Pancreas (tissue), 10 donors: ENCODE results near the gene UBASH3B. TPM values are rescaled to one million over a fixed set of nuclear protein-coding genes. Genes with fewer than 3 reads are reported as not detected.

Experiments
- ATAC-seq, 4 donors: fragments of 200-7000 bp; cut with Tn5 transposase; one replicate each; pipeline versions ENCODE4 v1.8.0 to v1.9.1; 2020; ENCODE audit warnings: mild to moderate bottlenecking in 4 of 4, moderate library complexity in 4 of 4
- DNase-seq, 6 donors: peaks; one replicate each; pipeline ENCODE4 v3.0.0-alpha.2; 2020
- FAIRE-seq: peaks from 2 replicates; lab custom pipeline; 2012; peaks lifted over from hg19 to GRCh38; lab: Jason Lieb, UNC
- H3K27ac ChIP-seq, 4 donors: fragments of 200-600 bp; sonication (generic); 1 replicate in 3 of 4; 2 replicates in 1 of 4; pipeline versions ENCODE4 v1.5.0 to v1.8.0; 2020
- H3K27me3 ChIP-seq, 4 donors: fragments of 200-600 bp; one replicate each; pipeline ENCODE4 v1.8.0; 2021
- H3K36me3 ChIP-seq, 3 donors: fragments of 200-600 bp; sonication (generic) in 1 of 3; one replicate each; pipeline versions ENCODE4 v1.5.0 to v1.8.0; 2020 to 2021
- H3K4me1 ChIP-seq, 3 donors: fragments of 200-600 bp; one replicate each; pipeline ENCODE4 v1.8.0; 2021
- H3K4me3 ChIP-seq, 4 donors: fragments of 200-600 bp; sonication (generic) in 2 of 4; one replicate each; pipeline versions ENCODE4 v1.5.0 to v1.8.0; 2020 to 2021
- H3K9me3 ChIP-seq, 4 donors: fragments of 200-600 bp; one replicate each; pipeline ENCODE4 v1.8.0; 2021
- WGBS, 2 donors: extraction: QIAGEN DNeasy Blood & Tissue Kit; methylation state at CpG; one replicate each; pipeline ENCODE4 v1.1.7; 2013; 5-methylcytosine and 5-hydroxymethylcytosine counted together
- intact Hi-C, 3 donors: fragments of 100-400 bp; cut with DNase I; formaldehyde crosslinking; loops; one replicate each; pipeline versions ENCODE4 v1.11.1 to v1.14.2; 2022
- polyA plus RNA-seq, 2 donors: library from polyadenylated mRNA; stranded (reverse); fragments of 200-250 nt; gene quantifications; one replicate each; pipeline ENCODE4 v1.2.3, GENCODE V29; 2013
- total RNA-seq, 6 donors: library from RNA; stranded (reverse); fragmentation: NEBNext Ultra II Directional in 4 of 6; extraction: Animal tissue kit (Norgen Biotek cat#: 25700) in 4 of 6; gene quantifications; one replicate each; pipeline versions ENCODE4 v1.2.1 to v1.2.4, GENCODE V29; 2021 to 2023
- TF ChIP-seq, protein P1 (sequence below), 4 donors: fragments of 200-600 bp; sonication (generic) in 3 of 4; IDR thresholded peaks; one replicate each; pipeline versions ENCODE4 v1.5.0 to v1.8.0; 2021; ENCODE audit warnings: antibody characterized with exemption in 4 of 4
- donor health status: healthy with polysubstance abuse.
- donor health status: DM: no; HTN: no; CAD: no; lungs with moderate emphysema.
- donor health status: DM: no; HTN: no; CAD: no.
- donor health status: control.
- donor health status: control.
- donor health status: Bipolar disorder and iron deficiency.
- donor health status: DM: yes; HTN: yes; CAD: no.
- donor health status: DM: no; HTN: no; CAD: no.
- donor health status: DM: no; HTN: no; CAD: no.
- donor health status: DM: yes; HTN: yes; CAD: no.

The UBASH3B gene
- total and polyA plus RNA-seq, 8 donors: 0.56 to 5.8 (median 1.8) TPM

- TF ChIP-seq, protein P1, sequence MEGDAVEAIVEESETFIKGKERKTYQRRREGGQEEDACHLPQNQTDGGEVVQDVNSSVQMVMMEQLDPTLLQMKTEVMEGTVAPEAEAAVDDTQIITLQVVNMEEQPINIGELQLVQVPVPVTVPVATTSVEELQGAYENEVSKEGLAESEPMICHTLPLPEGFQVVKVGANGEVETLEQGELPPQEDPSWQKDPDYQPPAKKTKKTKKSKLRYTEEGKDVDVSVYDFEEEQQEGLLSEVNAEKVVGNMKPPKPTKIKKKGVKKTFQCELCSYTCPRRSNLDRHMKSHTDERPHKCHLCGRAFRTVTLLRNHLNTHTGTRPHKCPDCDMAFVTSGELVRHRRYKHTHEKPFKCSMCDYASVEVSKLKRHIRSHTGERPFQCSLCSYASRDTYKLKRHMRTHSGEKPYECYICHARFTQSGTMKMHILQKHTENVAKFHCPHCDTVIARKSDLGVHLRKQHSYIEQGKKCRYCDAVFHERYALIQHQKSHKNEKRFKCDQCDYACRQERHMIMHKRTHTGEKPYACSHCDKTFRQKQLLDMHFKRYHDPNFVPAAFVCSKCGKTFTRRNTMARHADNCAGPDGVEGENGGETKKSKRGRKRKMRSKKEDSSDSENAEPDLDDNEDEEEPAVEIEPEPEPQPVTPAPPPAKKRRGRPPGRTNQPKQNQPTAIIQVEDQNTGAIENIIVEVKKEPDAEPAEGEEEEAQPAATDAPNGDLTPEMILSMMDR (IDR thresholded peaks at IDR 0.05): no peak
- Histone ChIP-seq H3K27ac (no peak overlapping the region), H3K9me3 (no peaks in the 10 kb centered on the region), H3K27me3 (no peaks in the 10 kb centered on the region), H3K36me3 (no peaks in the 10 kb centered on the region), H3K4me3 (no peak overlapping the region), H3K4me1 (no peaks in the 10 kb centered on the region)
- intact Hi-C loops: no loop called here
- peak in 2 of 4 donors; percentile 10 to 26 for ATAC-seq
- FAIRE-seq: no peak
- DNase-seq: no peak
- 78 to 80% methylated on average over 6 of the region's 6 CpGs for WGBS, 2 donors
These were observed 88.4 kb downstream of the UBASH3B start for GRCh38 chr11:122743949-122744348.

GRCh38 chr11:122744357-122744756 is 88.8 kb downstream of the UBASH3B start:
- intact Hi-C loops: no loop called here
- FAIRE-seq: no peak

GRCh38 chr11:122745111-122745510 is 89.6 kb downstream of the UBASH3B start:
- Histone ChIP-seq H3K36me3 (no peaks in the 10 kb centered on the region), H3K9me3 (no peaks in the 10 kb centered on the region), H3K27ac (no peak overlapping the region), H3K27me3 (no peaks in the 10 kb centered on the region), H3K4me1 (no peaks in the 10 kb centered on the region), H3K4me3 (no peak overlapping the region)
- WGBS, 2 donors: 83 to 85% methylated on average over 2 of the region's 2 CpGs
- intact Hi-C loops: no loop called here
- no peak for DNase-seq
- ATAC-seq: no peak
- TF ChIP-seq, protein P1 (IDR thresholded peaks at IDR 0.05): no peak
- no peak for FAIRE-seq

More at GRCh38 chr11:122744357-122744756, 88.8 kb downstream of the UBASH3B start:
- Histone ChIP-seq H3K27ac (no peak overlapping the region), H3K9me3 (no peaks in the 10 kb centered on the region), H3K27me3 (no peaks in the 10 kb centered on the region), H3K4me1 (no peaks in the 10 kb centered on the region), H3K4me3 (no peak overlapping the region), H3K36me3 (no peaks in the 10 kb centered on the region)
- 78 to 88% methylated on average over 5 of the region's 5 CpGs for WGBS, 2 donors
- ATAC-seq: no peak
- no peak for DNase-seq
- TF ChIP-seq, protein P1 (IDR thresholded peaks at IDR 0.05): no peak

DNA sequence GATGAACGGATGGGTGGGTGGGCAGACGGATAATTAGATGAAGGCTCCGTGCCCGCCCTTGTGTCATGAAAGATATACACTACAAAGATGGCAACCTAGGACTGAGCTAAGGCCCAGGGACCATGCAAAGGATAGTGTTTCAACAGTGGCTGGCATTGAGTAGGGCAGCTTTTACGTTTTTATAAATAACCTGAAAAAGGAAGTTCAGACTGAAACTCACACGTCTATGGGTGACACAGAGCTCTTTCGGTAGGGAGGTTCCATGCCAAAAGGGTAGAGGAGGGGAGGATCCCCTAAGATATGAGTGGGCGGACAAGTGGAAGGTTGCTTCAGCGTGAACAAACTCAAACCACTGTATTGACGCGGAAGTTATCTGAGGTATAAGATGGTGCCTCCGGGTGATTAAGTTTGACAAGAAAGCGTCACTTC is 90.5 kb downstream of the UBASH3B start:
- peak in 2 of 4 donors; percentile 10 to 23 for ATAC-seq
- no peak overlapping the region for H3K4me3 ChIP-seq
- TF ChIP-seq, protein P1 (IDR thresholded peaks at IDR 0.05): no peak
- no peaks in the 10 kb centered on the region for H3K9me3 ChIP-seq
- no peaks in the 10 kb centered on the region for H3K4me1 ChIP-seq
- H3K27ac ChIP-seq: no peak overlapping the region
- WGBS, 2 donors: 71 to 82% methylated on average over 13 of the region's 13 CpGs
- no peak for DNase-seq
- no peaks in the 10 kb centered on the region for H3K27me3 ChIP-seq
- FAIRE-seq: no peak
- no peaks in the 10 kb centered on the region for H3K36me3 ChIP-seq
- intact Hi-C loops: no loop called here

- H3K27ac ChIP-seq: no peak overlapping the region
- intact Hi-C loops: no loop called here
- no peaks in the 10 kb centered on the region for H3K4me1 ChIP-seq
- no peaks in the 10 kb centered on the region for H3K36me3 ChIP-seq
- H3K27me3 ChIP-seq: no peaks in the 10 kb centered on the region
- ATAC-seq (no peak), FAIRE-seq (no peak), DNase-seq (no peak)
- TF ChIP-seq, protein P1 (IDR thresholded peaks at IDR 0.05): no peak
- WGBS, 2 donors: 57 to 65% methylated on average over 8 of the region's 8 CpGs
- H3K4me3 ChIP-seq: no peak overlapping the region
- H3K9me3 ChIP-seq: no peaks in the 10 kb centered on the region
These were observed 91.2 kb downstream of the UBASH3B start for GRCh38 chr11:122746611-122747244.
